ENCODE results near the gene CTSV.
"Not testable (repeated sequence)": the region's sequence is repeated elsewhere in the genome, so short reads cannot be mapped to it uniquely, and the experiment has no call there.

The CTSV gene

GRCh38 chr9:97038611-97039513 is at the start of gene CTSV:
TSS of gene CTSV (minus strand) at chr9:97039142. CDS start at chr9:97038043, 1,099 bp downstream.
- peak; percentile 90 for DNase-seq (ENCODE audit: low spot score)

DNA sequence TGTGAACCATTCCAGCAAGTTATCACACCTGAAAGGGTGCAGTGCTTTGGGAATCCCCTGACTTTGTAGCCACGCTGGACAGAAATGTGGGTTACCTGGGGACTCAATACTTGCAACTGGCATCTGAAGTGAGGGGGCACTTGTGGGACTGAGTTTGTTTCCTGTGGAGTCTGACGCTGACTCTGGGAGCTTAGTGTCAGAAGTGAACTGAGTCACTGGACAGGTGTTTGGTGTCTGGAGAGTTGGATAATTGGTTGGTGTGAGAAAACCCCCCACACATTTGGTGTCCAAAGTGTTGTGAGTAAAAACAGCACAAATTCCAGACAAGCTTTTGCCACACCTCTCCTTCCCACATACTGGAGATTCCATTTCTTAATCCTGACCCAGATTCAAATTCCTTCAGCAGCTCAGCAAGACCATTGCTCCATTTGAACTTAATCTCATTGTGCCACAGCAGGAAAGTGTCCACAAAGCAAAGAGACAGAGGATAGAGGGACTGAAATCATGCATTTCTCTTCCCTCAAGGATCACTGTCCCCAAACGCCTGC is 48.8 kb upstream of the CTSV start:
- not testable (repeated sequence) for DNase-seq (ENCODE audit: low spot score)

GRCh38 chr9:97084562-97084991 is 45.6 kb upstream of the CTSV start:
- DNase-seq (ENCODE audit: low spot score) = not testable (repeated sequence)

- no peak for DNase-seq (ENCODE audit: low spot score)
Observed at GRCh38 chr9:97078362-97078761, 39.4 kb upstream of the CTSV start.

GRCh38 chr9:97077452-97078295 is 38.7 kb upstream of the CTSV start:
- DNase-seq (ENCODE audit: low spot score) = no peak

- not testable (repeated sequence) for DNase-seq (ENCODE audit: low spot score)
Observed at GRCh38 chr9:97076731-97077451, 37.9 kb upstream of the CTSV start.

GRCh38 chr9:97076238-97076637 is 37.3 kb upstream of the CTSV start:
- DNase-seq (ENCODE audit: low spot score) = no peak

DNA sequence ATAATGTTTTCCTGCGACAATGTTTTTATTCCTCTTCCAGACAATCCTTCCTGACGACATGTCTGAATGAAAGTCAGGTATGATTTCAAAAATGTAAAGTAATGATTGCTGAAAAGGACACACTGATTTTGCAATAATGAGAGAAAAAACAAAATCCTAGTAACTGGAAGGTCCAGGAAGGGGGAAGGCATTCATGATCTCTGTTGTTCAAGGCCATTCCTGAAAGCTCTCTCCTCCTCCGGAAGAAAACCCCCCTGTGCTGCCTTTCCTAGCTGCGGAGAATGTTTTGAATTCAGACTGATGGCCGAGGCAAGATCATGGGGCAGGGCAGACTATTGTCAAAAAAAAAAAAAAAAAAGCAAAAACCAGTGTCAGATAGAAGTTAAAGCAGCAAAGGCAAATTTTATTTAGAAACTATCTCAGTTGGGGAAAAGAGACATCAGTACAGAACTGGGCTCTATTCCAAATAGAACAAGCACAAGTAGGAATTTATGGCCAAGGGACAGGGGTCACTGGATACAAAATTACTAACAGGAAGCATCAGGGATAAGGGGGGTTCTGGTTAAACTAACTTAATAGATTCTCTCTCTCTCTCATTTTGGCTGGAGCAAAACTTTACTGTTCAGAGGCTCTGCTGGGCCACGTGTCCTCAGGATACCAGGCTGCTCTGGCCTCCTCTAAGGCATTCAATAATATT is 36.5 kb upstream of the CTSV start:
- DNase-seq (ENCODE audit: low spot score) = no peak

- no peak for DNase-seq (ENCODE audit: low spot score)
Observed at GRCh38 chr9:97073506-97073905, 34.6 kb upstream of the CTSV start.

- DNase-seq (ENCODE audit: low spot score) = no peak
Observed at GRCh38 chr9:97072285-97072776, 33.4 kb upstream of the CTSV start.

DNA sequence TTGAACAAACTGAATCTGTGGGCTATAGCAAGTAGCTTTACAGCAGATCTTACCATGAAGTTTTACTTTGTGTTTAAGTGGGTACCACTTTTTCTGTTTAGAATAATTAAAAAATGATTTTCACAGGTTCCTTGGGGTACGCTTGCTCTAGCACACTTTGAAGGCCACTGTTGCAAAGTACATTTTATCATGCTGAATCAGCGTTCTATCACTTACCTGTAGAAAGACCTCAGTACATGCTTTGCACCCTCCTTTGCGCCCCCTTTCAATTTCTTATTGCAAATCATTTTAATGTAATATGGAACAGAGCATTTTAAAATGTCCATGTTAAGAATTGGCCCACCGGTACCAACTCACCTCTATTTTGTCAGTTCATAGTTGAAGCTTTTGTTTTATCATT is 31.4 kb upstream of the CTSV start:
- DNase-seq (ENCODE audit: low spot score) = not testable (repeated sequence)

DNA sequence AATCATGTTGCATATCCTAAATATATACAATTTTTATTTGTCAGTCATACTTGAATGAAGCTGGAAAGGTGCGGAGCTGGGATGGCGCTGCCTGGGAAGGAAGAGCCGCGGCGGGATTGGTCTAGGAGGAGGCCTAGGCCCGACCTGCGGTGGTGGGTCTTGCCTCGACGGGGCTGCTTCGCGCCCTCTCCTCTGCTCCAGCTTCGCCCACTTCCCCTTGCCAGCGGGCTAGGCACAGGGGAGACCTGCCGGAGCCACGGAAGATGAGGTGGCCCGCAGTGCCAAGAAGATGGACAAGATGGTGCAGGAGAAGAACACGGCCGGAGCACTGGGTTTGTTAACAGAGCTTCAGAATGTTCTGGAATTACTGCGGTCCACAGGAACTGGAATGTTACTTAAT is 28.5 kb upstream of the CTSV start:
- DNase-seq (ENCODE audit: low spot score) = no peak

GRCh38 chr9:97064176-97064575 is 25.2 kb upstream of the CTSV start:
- DNase-seq (ENCODE audit: low spot score) = no peak

- DNase-seq (ENCODE audit: low spot score) = no peak
Observed at GRCh38 chr9:97060796-97061195, 21.9 kb upstream of the CTSV start.

- DNase-seq (ENCODE audit: low spot score) = no peak
Observed at GRCh38 chr9:97059626-97060025, 20.7 kb upstream of the CTSV start.

DNA sequence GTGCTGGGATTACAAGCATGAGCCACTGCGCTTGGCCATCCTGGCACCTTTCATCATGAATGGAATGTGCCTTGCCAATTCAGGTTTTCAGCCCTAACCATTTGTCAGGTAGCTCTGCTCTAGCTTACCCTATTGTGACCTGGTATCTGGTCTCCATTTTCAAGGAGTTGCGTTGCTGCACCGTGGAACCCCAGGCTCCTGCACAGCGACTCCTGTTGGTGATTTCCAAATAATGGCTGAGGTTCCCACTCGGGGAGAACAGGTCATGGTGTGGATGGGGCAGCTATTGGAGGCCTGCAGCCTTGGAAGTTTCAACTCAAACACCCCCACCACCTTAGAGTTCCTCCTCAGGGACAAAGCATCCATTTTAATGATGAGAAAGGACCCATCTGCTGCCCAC is 18.7 kb upstream of the CTSV start:
- no peak for DNase-seq (ENCODE audit: low spot score)

- DNase-seq (ENCODE audit: low spot score) = not testable (repeated sequence)
Observed at GRCh38 chr9:97055891-97056290, 16.9 kb upstream of the CTSV start.

- DNase-seq (ENCODE audit: low spot score) = no peak
Observed at GRCh38 chr9:97053717-97054116, 14.8 kb upstream of the CTSV start.

- no peak for DNase-seq (ENCODE audit: low spot score)
Observed at GRCh38 chr9:97052735-97053134, 13.8 kb upstream of the CTSV start.

DNA sequence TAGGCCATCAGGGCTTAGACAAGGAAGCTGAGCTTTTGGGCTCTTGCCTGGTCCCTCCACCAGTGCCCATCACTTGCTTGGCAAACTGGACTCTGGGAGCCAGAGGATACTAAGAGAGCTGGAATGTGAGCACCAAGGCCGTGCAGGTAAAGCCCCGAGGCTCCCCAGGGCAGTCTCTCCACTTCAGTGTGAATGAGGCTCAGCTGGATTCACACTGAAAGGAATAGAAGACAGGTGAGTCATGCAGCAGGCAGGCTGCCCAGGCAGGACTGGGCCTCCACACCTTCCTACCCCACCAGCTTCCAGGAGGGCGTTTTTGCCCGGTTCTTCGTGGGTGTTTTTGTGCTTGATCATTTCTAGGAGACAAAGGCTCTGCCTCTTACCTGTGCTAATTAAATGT is 7.3 kb upstream of the CTSV start:
- DNase-seq (ENCODE audit: low spot score) = no peak

GRCh38 chr9:97045300-97045699 is 6.4 kb upstream of the CTSV start:
- no peak for DNase-seq (ENCODE audit: low spot score)
